Measurements from ENCODE around the gene PEPD.

The PEPD gene

DNA sequence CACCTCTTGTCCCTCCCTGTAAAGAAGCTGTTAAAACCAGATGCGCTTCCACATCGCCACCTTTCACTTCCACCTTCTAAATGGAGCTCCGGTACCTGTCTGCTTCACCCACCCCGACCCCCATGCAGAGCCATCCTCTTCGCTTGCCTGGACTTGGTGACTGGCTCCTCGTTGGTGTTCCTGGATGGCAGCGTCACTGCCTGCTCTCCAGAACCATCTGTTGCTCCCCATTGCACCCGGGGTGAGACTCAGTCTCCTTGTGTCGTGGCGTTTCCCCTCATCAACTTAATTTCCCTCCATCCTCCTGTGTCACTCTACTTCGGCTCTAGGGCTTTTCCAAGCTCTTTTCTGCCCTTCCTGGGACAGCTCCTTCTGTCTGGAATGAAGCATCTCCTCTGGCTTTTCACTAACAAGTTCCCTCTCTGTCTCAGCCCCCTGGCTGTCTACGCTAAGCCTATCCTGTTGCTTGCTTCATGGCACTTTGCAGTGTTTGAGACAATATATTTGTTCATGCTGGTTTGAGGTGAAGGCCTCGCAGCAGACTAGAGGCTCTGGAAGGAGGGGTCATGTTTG is 137.8 kb downstream of the PEPD start:
- DNase-seq (ENCODE audit: low read depth), result no peak

DNA sequence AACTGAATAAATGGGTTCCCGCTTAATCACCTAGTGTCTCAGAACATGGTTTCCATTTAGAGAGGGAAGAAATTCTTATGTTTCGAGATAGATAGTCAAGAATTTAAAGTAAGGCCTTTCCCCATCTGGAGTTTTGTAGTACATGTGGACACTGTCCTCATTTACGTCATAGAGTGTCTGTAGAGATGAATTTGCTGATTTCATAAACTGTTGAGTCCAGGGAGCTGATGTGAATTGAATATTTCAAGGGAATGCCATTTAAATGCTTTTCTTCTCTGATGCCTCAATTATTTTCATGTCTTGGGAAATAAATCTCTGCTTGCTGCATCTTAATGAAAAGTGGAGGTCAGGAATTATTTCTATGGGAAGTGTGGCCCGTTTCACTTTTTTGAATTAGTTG is 138.6 kb downstream of the PEPD start:
- no peak for DNase-seq (ENCODE audit: low read depth)

GRCh38 chr19:33382006-33382405 is 139.6 kb downstream of the PEPD start:
- DNase-seq (ENCODE audit: low read depth), result no peak

DNA sequence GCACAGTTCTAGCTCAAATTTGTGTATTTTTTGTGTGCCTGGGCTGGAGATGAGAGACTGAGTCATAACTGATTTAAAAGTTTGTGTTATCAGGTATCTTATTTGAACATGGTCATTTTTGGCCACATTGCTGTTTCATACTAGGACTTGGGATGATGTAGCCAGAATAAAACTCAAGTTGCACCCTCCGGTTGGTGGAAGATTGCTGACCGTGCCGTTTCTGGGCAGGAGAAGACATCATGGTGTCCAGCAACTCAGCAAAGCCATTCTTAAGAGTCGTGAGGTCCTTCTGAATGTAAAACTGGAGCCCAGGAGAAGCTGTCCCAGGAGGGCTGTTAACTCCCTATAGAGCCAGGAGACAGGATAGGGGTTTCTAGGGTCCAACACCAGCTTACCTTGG is 140.5 kb downstream of the PEPD start:
- DNase-seq (ENCODE audit: low read depth), result no peak

GRCh38 chr19:33379151-33379829 is 142.3 kb downstream of the PEPD start:
- no peak for DNase-seq (ENCODE audit: low read depth)

GRCh38 chr19:33377586-33378475 is 143.8 kb downstream of the PEPD start:
- no peak for DNase-seq (ENCODE audit: low read depth)

- DNase-seq (ENCODE audit: low read depth), result no peak
These were observed 144.5 kb downstream of the PEPD start for GRCh38 chr19:33376941-33377557.

GRCh38 chr19:33376423-33376822 is 145.2 kb downstream of the PEPD start:
- DNase-seq (ENCODE audit: low read depth), result no peak

GRCh38 chr19:33375837-33376159 is 145.8 kb downstream of the PEPD start:
- DNase-seq (ENCODE audit: low read depth), result no peak

- no peak for DNase-seq (ENCODE audit: low read depth)
These were observed 146.3 kb downstream of the PEPD start for GRCh38 chr19:33375156-33375836.

DNA sequence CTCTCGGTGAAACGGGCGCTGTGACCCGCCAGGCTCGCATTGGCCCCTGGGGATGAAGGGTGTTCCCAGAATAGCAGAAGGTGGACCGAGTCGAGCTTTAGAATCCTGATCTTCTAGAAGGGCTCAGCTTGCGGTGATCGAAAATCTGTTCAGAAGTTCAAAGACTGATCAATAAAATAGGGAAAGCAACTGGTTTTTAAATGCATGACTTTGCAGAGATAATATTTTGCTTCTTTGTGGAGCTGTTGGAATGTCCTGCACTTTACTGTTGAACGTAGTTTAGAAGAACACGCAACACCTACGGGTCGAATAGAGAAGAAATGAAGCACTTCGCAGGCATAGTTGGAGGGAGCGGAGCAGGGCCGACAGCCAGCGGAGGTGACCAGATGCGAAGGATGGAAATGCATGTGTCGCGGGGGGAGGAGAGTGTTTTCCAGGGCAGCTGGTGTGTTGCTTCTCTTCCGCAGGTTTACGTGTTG is 147.3 kb downstream of the PEPD start:
- no peak for DNase-seq (ENCODE audit: low read depth)

GRCh38 chr19:33373453-33374235 is 147.9 kb downstream of the PEPD start, which contains the start of gene CEBPG:
CEBPG (plus strand) TSS chr19:33373709; CDS start chr19:33379240, 5,531 bp downstream.
- DNase-seq (ENCODE audit: low read depth), result peak; percentile 87

DNA sequence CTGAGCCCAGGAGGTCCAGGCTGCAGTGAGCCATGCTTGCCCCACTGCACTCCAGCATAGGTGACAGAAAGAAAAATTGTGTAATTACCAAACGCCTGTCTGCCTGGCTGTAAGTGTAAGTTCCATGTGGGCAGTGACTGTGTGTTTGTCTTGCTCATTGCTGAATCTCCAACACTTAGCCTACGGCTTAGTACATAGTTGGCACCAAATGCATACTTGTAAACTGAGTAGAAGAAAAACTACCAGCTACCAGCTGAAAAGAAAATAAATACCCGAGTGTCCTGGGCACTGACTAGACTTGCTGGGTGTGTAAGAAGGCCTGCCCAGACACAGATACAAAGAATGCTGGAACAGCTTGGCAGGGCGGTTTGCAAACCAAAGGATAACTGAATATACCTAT is 150.8 kb downstream of the PEPD start:
- DNase-seq (ENCODE audit: low read depth), result no peak

DNA sequence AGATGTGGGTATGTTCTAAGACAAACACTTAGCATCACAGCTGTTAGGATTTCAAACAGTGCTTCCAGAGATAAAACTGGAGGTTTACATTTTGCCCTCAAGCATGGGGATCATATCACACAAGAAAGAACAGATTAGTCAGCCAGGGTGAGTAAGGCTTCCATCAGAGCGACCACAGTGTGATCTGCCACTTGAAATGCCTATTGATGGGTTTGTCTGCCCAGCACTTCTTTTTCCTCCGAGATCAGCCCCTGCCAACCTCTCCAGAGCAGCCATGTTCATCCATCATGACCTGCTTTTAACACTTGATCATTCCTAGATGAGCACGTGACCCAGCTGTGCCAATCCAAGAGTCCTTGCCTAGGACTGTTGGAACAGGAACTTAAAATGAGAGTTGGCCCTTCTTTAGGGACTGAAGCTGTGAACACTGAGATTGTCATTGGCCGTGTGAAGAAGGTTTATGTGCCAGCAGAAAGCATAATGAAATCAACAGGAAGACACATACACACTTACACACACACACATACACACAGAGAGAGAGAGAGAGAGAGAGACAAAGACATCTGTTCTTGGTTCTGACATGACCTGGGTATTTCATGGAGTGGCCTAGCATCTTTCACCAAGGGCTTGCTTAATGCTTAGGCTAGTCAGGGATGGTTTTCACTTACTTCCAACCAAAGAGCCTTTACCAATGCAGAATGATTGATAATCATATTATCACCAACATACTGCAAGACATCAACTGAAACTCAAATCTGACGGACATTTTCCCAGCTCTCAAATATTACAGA is 153.3 kb downstream of the PEPD start:
- DNase-seq (ENCODE audit: low read depth), result no peak

DNA sequence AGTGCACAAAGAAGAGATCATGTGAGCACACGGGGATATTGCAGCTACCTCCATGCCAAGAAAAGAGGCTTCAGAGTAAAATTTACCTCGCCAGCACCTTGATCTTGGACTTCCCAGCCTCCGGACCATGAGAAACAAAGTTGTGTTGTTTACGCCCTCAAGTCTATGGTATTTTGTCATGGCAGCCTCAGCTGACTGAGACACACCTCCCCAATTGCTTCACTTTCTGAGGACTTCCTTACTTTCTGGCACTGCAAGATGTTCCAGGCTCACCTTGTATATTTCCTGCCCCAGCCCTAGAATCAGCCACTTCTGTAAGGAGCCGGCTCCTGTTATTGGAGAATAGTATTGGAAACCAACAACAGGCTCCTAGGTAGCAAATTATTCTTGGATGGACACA is 154.7 kb downstream of the PEPD start:
- DNase-seq (ENCODE audit: low read depth), result no peak

- no peak for DNase-seq (ENCODE audit: low read depth)
These were observed 155.5 kb downstream of the PEPD start for GRCh38 chr19:33366127-33366526.

DNA sequence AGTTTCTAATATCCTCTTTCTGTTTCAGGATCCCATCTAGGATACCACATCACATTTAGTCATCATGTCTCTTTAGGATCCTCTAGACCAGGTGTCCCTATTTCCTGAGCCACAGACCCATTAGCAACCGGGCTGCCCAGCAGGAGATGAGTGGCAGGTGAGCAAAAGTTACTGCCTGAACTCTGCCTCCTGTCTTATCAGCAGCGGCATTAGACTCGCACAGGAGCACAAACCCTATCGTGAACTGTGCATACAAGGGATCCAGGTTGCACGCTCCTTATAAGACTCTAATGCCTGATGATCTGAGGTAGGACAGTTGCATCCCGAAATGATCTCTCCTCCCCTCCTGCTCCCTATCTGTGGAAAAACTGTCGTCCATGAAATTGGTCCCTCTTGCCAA is 155.9 kb downstream of the PEPD start:
- DNase-seq (ENCODE audit: low read depth), result no peak

GRCh38 chr19:33363476-33363875 is 158.1 kb downstream of the PEPD start:
- no peak for DNase-seq (ENCODE audit: low read depth)

DNA sequence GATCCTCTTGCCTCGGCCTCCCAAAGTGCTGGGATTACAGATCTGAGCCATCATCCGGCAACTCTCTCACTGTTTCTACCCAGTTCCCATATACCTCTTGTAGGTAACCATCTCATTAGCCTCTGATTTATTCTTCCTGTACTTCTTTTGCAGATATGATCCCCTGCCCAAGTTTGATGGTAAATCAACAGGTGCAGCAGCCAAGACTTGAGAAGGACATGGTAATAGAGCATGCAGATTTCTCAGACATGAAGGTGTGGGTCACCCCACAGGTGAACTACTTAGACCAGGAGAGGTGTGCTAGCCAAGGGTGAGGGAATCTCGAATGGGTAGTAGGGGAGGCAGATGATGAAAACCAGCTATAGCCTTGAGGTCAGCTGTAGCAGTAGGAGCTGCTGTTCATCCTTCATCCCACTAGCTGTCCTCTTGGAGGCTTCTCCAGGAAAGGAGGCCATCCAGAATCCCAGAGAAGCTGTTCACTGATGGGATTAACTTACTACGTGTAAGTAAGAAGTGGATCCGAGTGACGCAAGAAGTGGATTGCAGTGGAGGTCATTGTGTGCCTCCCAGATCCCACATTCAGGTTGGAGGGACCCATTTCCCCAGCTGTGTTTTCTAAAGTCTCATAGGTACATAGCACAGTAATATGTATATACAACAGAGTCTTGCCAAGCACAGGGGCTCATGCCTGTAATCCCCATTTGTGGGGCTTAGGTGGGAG is 158.9 kb downstream of the PEPD start:
- DNase-seq (ENCODE audit: low read depth), result no peak

DNA sequence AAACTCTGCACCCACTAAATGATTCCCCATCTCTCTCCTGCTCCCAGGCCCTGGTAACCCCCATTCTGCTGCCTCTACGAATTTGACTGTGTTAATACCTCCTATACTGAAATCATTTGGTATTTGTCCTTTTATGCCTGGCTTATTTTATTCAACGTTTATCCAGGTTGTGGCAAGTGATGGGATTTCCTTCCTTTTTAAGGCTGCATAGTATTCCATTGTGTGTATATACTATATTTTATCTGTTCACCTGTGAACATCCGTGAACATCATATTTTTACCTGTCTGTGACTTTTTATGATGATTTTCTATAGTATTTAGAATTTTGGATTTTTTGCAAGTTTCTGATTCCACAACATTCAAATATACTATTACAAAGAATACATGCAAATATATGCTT is 162.0 kb downstream of the PEPD start:
- DNase-seq (ENCODE audit: low read depth), result no peak
